HepG2 (cell line): ENCODE results near the gene PLPPR3. TPM values are rescaled to one million over a fixed set of nuclear protein-coding genes. Genes with fewer than 3 reads are reported as not detected.

Source experiments
- ATAC-seq: fragments of 200-7000 bp; cut with Tn5 transposase; 3 replicates; pipeline ENCODE4 v1.9.1; 2020; ENCODE audit warnings: mild to moderate bottlenecking, moderate library complexity
- BruUV-seq: library from RNA; stranded (reverse); fragments of 400-500 nt; replicated peaks from 2 replicates; lab custom pipeline; 2021; lab: Mats Ljungman, UMichigan
- CTCF ChIA-PET: fragments of 300-600 bp; formaldehyde crosslinking; extraction: SDS; loops from one replicate; lab custom pipeline; 2021; ENCODE audit warnings: low total read pairs, inconsistent platforms, low intra/inter-chr PET ratio; lab: Yijun Ruan, JAX
- POLR2A ChIA-PET: fragments of 350-600 bp; sonication (Branson Sonifier 250); formaldehyde crosslinking; loops from one replicate; lab custom pipeline; 2020; ENCODE audit warnings: antibody characterized with exemption, inconsistent platforms; lab: Yijun Ruan, JAX
- DNase-seq: peaks from one replicate; pipeline ENCODE4 v3.0.0-alpha.2; 2015; ENCODE audit warnings: low spot score
- FAIRE-seq: peaks from 3 replicates; lab custom pipeline; 2011; peaks lifted over from hg19 to GRCh38; lab: Jason Lieb, UNC
- H2AFZ ChIP-seq: one replicate; pipeline ENCODE4 v1.6.1; 2011; ENCODE audit warnings: low read length, inconsistent platforms
- H3K27ac ChIP-seq: fragments of 300-600 bp; 3 replicates; pipeline ENCODE4 v1.8.0; 2011; ENCODE audit warnings: mixed run types, mild to moderate bottlenecking, mixed read lengths, low read length, inconsistent platforms; ENCODE audit not compliant: insufficient read depth; ENCODE audit errors: extremely low read length
- H3K27me3 ChIP-seq, 2 experiments: fragments of 200-600 bp in 1 of 2; 2 replicates in 1 of 2; 3 replicates in 1 of 2; pipeline versions ENCODE4 v1.6.0 to v1.8.0; 2011; ENCODE audit warnings: low read length in 2 of 2, mild to moderate bottlenecking in 2 of 2, moderate library complexity in 2 of 2, inconsistent platforms in 1 of 2; ENCODE audit not compliant: insufficient read depth in 2 of 2, control insufficient read depth in 1 of 2
- H3K36me3 ChIP-seq, 2 experiments: fragments of 200-600 bp in 1 of 2; replicated peaks in 1 of 2; 2 replicates in 1 of 2; 3 replicates in 1 of 2; pipeline versions ENCODE4 v1.5.1 to v1.8.0; 2011; ENCODE audit warnings: low read length in 2 of 2, inconsistent platforms in 1 of 2; ENCODE audit not compliant: insufficient read depth in 2 of 2, control insufficient read depth in 1 of 2
- H3K4me1 ChIP-seq: 2 replicates; pipeline ENCODE4 v1.5.1; 2012; ENCODE audit warnings: low read length, inconsistent platforms; ENCODE audit not compliant: insufficient read depth
- H3K4me2 ChIP-seq: 2 replicates; pipeline ENCODE4 v1.6.0; 2011; ENCODE audit warnings: low read depth, low read length, inconsistent platforms
- H3K4me3 ChIP-seq, 3 experiments: fragments of 200-600 bp in 1 of 3; sonication (generic), shearing (Covaris generic) in 1 of 3; replicated peaks in 1 of 3; 2 replicates each; pipeline ENCODE4 v1.5.1; 2011 to 2016; ENCODE audit warnings: low read length in 3 of 3, inconsistent platforms in 2 of 3, low read depth in 2 of 3, mild to moderate bottlenecking in 2 of 3, control low read depth in 1 of 3, mixed read lengths in 1 of 3; ENCODE audit not compliant: insufficient read depth in 1 of 3
- H3K79me2 ChIP-seq: one replicate; pipeline ENCODE4 v1.6.1; 2011; ENCODE audit warnings: low read length, inconsistent platforms; ENCODE audit not compliant: insufficient read depth
- H3K9ac ChIP-seq: 2 replicates; pipeline ENCODE4 v1.6.0; 2011; ENCODE audit warnings: mild to moderate bottlenecking, low read depth, low read length, inconsistent platforms; ENCODE audit not compliant: insufficient read depth
- H3K9me3 ChIP-seq: 2 replicates; pipeline ENCODE4 v1.5.1; 2012; ENCODE audit warnings: mild to moderate bottlenecking, low read length
- H4K20me1 ChIP-seq: 2 replicates; pipeline ENCODE4 v1.6.0; 2011; ENCODE audit warnings: inconsistent platforms, mild to moderate bottlenecking, low read length, moderate library complexity; ENCODE audit not compliant: insufficient read depth
- AGO1 ChIP-seq: fragments of 200-400 bp; formaldehyde crosslinking; IDR thresholded peaks from 2 replicates; pipeline ENCODE4 v1.6.1; 2017; ENCODE audit warnings: mild to moderate bottlenecking, low read depth, low read length, moderate library complexity; ENCODE audit not compliant: poor library complexity, severe bottlenecking
- AGO2 ChIP-seq: fragments of 200-400 bp; formaldehyde crosslinking; optimal IDR thresholded peaks from 2 replicates; pipeline ENCODE3; 2017; ENCODE audit warnings: mild to moderate bottlenecking, low read depth, low read length, moderate library complexity
- HMGXB4 ChIP-seq, 2 experiments: sonication (generic) in 1 of 2; formaldehyde crosslinking in 1 of 2; IDR thresholded peaks; 2 replicates each; pipeline versions ENCODE4 v1.4.0 to v1.6.1; 2018 to 2020; ENCODE audit warnings: missing genetic modification reagents in 2 of 2, borderline replicate concordance in 1 of 2, low read depth in 1 of 2, mild to moderate bottlenecking in 1 of 2, missing biosample characterization in 1 of 2
- HNRNPK ChIP-seq: fragments of 200-400 bp; formaldehyde crosslinking; IDR thresholded peaks from 2 replicates; pipeline ENCODE4 v1.6.1; 2018; ENCODE audit warnings: low read length, low read depth, moderate library complexity, mild to moderate bottlenecking; ENCODE audit not compliant: poor library complexity, severe bottlenecking
- HNRNPL ChIP-seq: fragments of 200-400 bp; formaldehyde crosslinking; IDR thresholded peaks from 2 replicates; pipeline ENCODE4 v1.6.1; 2017; ENCODE audit warnings: mild to moderate bottlenecking, low read depth, low read length
- PCBP1 ChIP-seq: fragments of 200-400 bp; formaldehyde crosslinking; IDR thresholded peaks from 2 replicates; pipeline ENCODE4 v1.6.1; 2017; ENCODE audit warnings: mild to moderate bottlenecking, low read depth, low read length, borderline replicate concordance
- POLR2AphosphoS2 ChIP-seq: IDR thresholded peaks from 2 replicates; pipeline ENCODE4 v1.6.1; 2011; ENCODE audit warnings: low read depth, low read length, improper control_type of control experiment
- PTBP1 ChIP-seq: fragments of 200-400 bp; formaldehyde crosslinking; IDR thresholded peaks from 2 replicates; pipeline ENCODE4 v1.6.1; 2018; ENCODE audit warnings: low read length, low read depth; ENCODE audit not compliant: poor library complexity, severe bottlenecking
- SNRNP70 ChIP-seq: fragments of 200-400 bp; formaldehyde crosslinking; IDR thresholded peaks from 2 replicates; pipeline ENCODE4 v1.6.1; 2017; ENCODE audit warnings: mild to moderate bottlenecking, low read depth, low read length, moderate library complexity
- SOX13 ChIP-seq, 3 experiments: fragments of 450-650 bp in 1 of 3; sonication (generic) in 1 of 3; formaldehyde crosslinking in 1 of 3; IDR thresholded peaks in 2 of 3; conservative IDR thresholded peaks in 1 of 3; 2 replicates each; pipeline versions ENCODE4 v1.5.0 to v1.6.1; 2016 to 2020; ENCODE audit warnings: antibody characterized with exemption in 1 of 3, mild to moderate bottlenecking in 1 of 3, missing compliant biosample characterization in 1 of 3, missing genetic modification reagents in 1 of 3, moderate library complexity in 1 of 3
- ZBTB7B ChIP-seq: sonication (generic); formaldehyde crosslinking; IDR thresholded peaks from 2 replicates; pipeline ENCODE4 v1.4.0; 2020; ENCODE audit warnings: missing genetic modification reagents
- ZC3H13 ChIP-seq: sonication (generic); formaldehyde crosslinking; IDR thresholded peaks from 2 replicates; pipeline ENCODE4 v1.8.1; 2023; ENCODE audit warnings: mild to moderate bottlenecking, missing genetic modification reagents, moderate library complexity
- ZFYVE20 ChIP-seq: sonication (generic); formaldehyde crosslinking; IDR thresholded peaks from 2 replicates; pipeline ENCODE4 v1.8.0; 2023; ENCODE audit warnings: low read depth, mild to moderate bottlenecking, moderate library complexity, missing genetic modification reagents, borderline replicate concordance
- ZMAT3 ChIP-seq: sonication (generic); formaldehyde crosslinking; conservative IDR thresholded peaks from 2 replicates; pipeline ENCODE4 v1.7.0; 2021; ENCODE audit warnings: missing genetic modification reagents
- ZNF546 ChIP-seq: sonication (generic); formaldehyde crosslinking; conservative IDR thresholded peaks from 2 replicates; pipeline ENCODE4 v1.8.1; 2023; ENCODE audit warnings: mild to moderate bottlenecking, missing genetic modification reagents
- ZNF576 ChIP-seq: sonication (generic); formaldehyde crosslinking; IDR thresholded peaks from 2 replicates; pipeline ENCODE4 v1.4.0; 2020; ENCODE audit warnings: mild to moderate bottlenecking, missing genetic modification reagents
- ZNF773 ChIP-seq: sonication (generic); formaldehyde crosslinking; IDR thresholded peaks from 2 replicates; pipeline ENCODE4 v1.4.0; 2020; ENCODE audit warnings: missing genetic modification reagents, borderline replicate concordance
- WGBS: methylation state at CpG from one replicate; pipeline ENCODE4 v1.1.6; 2017; ENCODE audit warnings: low lambda C conversion rate; 5-methylcytosine and 5-hydroxymethylcytosine counted together
- in situ Hi-C: cut with HindIII; loops from 2 replicates; pipeline ENCODE4 v1.10.0; 2017; ENCODE audit warnings: low pct_unique_long_range_greater_than_20kb; ENCODE audit not compliant: extremely low pct_ligation_motif_present
- intact Hi-C: fragments of 100-400 bp; cut with micrococcal nuclease; formaldehyde crosslinking; loops from one replicate; pipeline ENCODE4 v1.10.0; 2022; ENCODE audit not compliant: unreplicated experiment
- polyA plus RNA-seq, 8 experiments: library from polyadenylated mRNA; depleted of rRNA in 3 of 8; stranded (reverse) in 7 of 8; unstranded in 1 of 8; fragments of >200 nt; fragmentation: Illumina TruSeq in 4 of 8; extraction: Trizol in 4 of 8; gene quantifications; 2 replicates each; pipeline versions ENCODE4 v1.2.1 to v1.2.3, GENCODE V29; 2011 to 2016; ENCODE audit warnings: low read depth in 4 of 8, missing spikeins in 1 of 8, mixed read lengths in 1 of 8; ENCODE audit not compliant: insufficient read depth in 1 of 8
- total RNA-seq, 5 experiments: library from RNA; depleted of rRNA; stranded (reverse); fragments of >200 nt; fragmentation: Illumina TruSeq; extraction: Trizol; gene quantifications; 2 replicates each; pipeline ENCODE4 v1.2.3, GENCODE V29; 2016; ENCODE audit warnings: low read depth in 1 of 5

PLPPR3 gene
- total and polyA plus RNA-seq, 2 of the 13 experiments (the other 11 are each of a cell fraction or from before 2014, with no cell fraction given) = 0.07 to 0.16 TPM

GRCh38 chr19:815079-815774 lies 6.5 kb downstream of the PLPPR3 start (continued):
- TF ChIP-seq SOX13 (IDR thresholded peaks at IDR 0.05) (no peak), SOX13 (CRISPR knock-in tag; conservative IDR thresholded peaks at IDR 0.05 in 1 of 2, IDR thresholded peaks at IDR 0.05 in 1 of 2) (peak in 1 of 2 experiments; percentile 84; a peak in 1 of 4 replicates), ZFYVE20 (no peak), SNRNP70 (no peak)

- ATAC-seq (peak; percentile 6), DNase-seq (no peak), FAIRE-seq (no peak)
- in situ Hi-C loops (no loop called here), intact Hi-C loops (no loop called here)
- POLR2A ChIA-PET = interaction anchor here (1.1 kb wide), 1 partner anchor 18 kb away, joined by 3 read pairs; no protein-coding TSS in a partner anchor
- H2AFZ ChIP-seq = no peak overlapping the region
- H3K9ac ChIP-seq = no peak overlapping the region
- no peaks in the 10 kb centered on the region for H3K79me2 ChIP-seq
- 97% methylated on average over 33 of the region's 49 CpGs for WGBS
- peaks cover 13 to 26% of the 10 kb centered on the region in 2 experiments; a peak in 4 of 5 replicates for H3K36me3 ChIP-seq
- CTCF ChIA-PET = no interaction called here
- H4K20me1 ChIP-seq = peaks cover 24% of the 10 kb centered on the region
- H3K27ac ChIP-seq = no peak overlapping the region
- H3K9me3 ChIP-seq = no peaks in the 10 kb centered on the region
- no peaks in the 10 kb centered on the region for H3K27me3 ChIP-seq
- no TSS peak for BruUV-seq
- H3K4me2 ChIP-seq = no peak overlapping the region
- no peak overlapping the region for H3K4me3 ChIP-seq
- no peaks in the 10 kb centered on the region for H3K4me1 ChIP-seq
- no peak for TF ChIP-seq HMGXB4 (CRISPR knock-in tag; IDR thresholded peaks at IDR 0.05; ENCODE audit: borderline replicate concordance in 1 of 2, low read depth in 1 of 2)
- TF ChIP-seq ZNF773 (CRISPR knock-in tag) = 0 out of 2 replicates have a peak, but pooled peaks have one; percentile 42
- TF ChIP-seq ZNF546 (CRISPR knock-in tag) = no peak
- peak; percentile 46 for TF ChIP-seq PTBP1
- 0 out of 2 replicates have a peak, but pooled peaks have one; percentile 74 for TF ChIP-seq PCBP1
- TF ChIP-seq POLR2AphosphoS2 = peak; percentile 96; the same call in 1 of the 2 replicates
- peak; percentile 96 for TF ChIP-seq AGO2
- TF ChIP-seq HNRNPL = 0 out of 2 replicates have a peak, but pooled peaks have one; percentile 48
- TF ChIP-seq ZC3H13 (CRISPR knock-in tag) = 0 out of 2 replicates have a peak, but pooled peaks have one; percentile 16
- TF ChIP-seq ZMAT3 (CRISPR knock-in tag) = no peak
- 0 out of 2 replicates have a peak, but pooled peaks have one; percentile 30 for TF ChIP-seq ZBTB7B (CRISPR knock-in tag)
- peak; percentile 65 for TF ChIP-seq AGO1
- TF ChIP-seq ZNF576 (CRISPR knock-in tag) = no peak
- TF ChIP-seq HNRNPK = no peak
These were observed 7.3 kb downstream of the PLPPR3 start for GRCh38 chr19:814152-815078.
